ENCODE measurements around the gene LDLRAD3. TPM values are rescaled to one million over a fixed set of nuclear protein-coding genes. Genes with fewer than 3 reads are reported as not detected.

LDLRAD3 gene
- total RNA-seq, 1 donor from 2014 or later: 10.2 TPM

DNA sequence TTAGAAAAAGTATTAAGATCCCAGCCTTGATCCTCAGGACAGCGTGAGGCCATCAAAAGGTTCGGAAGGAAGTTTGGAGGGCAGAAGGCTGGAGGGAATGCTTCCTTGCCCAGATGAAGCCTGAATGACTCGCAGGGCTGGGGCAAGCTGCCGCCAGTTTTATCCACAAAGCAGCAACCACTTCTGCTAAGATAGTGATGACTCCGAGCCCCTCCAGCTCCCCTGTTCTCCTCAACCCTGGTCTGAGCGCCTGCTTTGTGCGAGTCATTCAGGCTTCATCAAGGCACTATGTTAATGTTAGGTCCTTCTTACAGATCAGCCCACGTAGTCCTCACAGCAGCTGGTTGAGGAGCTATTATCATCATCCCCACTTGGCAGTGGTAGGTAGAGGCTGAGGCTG is 186.5 kb downstream of the LDLRAD3 start:
- DNase-seq (ENCODE audit: low read depth): no peak
- no peaks in the 10 kb centered on the region for H3K36me3 ChIP-seq (ENCODE audit: control insufficient read depth, insufficient read depth, low read length)
- no peak overlapping the region for H3K4me3 ChIP-seq (ENCODE audit: low read depth, low read length)
- H3K27me3 ChIP-seq (ENCODE audit: control insufficient read depth, insufficient read depth, low read length): no peaks in the 10 kb centered on the region
- TF ChIP-seq, protein P1, sequence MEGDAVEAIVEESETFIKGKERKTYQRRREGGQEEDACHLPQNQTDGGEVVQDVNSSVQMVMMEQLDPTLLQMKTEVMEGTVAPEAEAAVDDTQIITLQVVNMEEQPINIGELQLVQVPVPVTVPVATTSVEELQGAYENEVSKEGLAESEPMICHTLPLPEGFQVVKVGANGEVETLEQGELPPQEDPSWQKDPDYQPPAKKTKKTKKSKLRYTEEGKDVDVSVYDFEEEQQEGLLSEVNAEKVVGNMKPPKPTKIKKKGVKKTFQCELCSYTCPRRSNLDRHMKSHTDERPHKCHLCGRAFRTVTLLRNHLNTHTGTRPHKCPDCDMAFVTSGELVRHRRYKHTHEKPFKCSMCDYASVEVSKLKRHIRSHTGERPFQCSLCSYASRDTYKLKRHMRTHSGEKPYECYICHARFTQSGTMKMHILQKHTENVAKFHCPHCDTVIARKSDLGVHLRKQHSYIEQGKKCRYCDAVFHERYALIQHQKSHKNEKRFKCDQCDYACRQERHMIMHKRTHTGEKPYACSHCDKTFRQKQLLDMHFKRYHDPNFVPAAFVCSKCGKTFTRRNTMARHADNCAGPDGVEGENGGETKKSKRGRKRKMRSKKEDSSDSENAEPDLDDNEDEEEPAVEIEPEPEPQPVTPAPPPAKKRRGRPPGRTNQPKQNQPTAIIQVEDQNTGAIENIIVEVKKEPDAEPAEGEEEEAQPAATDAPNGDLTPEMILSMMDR (IDR thresholded peaks at IDR 0.05; ENCODE audit: insufficient read depth, low read length, poor library complexity, severe bottlenecking): no peak

DNA sequence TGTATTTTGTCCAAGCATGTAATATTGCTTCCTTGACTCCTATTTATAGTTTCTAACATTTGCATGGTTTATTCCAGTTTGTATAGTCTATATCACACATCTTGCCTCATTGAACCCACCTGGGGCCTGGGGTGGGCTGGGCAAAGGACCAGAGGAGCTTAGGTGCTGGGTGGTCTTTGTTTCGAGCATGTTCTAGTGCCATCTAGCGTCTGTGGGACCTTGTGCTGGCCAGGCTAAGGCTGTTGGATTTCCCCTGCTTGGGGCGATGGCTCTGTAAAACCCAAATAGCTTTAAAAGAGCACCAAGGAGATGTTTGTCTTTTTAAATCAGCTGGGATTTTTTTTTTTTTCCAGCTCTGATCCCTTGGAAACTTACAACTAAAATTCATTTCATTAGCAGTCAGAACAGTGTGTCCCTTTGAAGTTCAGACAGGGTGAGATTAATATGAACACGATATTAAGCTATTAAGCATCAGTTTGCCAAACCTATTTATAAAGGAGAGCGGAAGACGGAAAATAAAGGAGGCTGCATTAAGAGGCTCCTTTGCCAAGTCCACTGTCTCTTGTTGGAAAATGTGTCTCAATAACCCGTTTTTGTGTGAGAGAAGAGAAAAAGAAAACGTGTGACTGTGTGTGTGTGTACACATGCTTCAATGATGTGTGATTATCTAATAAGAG is 188.0 kb downstream of the LDLRAD3 start:
- H3K4me3 ChIP-seq (ENCODE audit: low read depth, low read length): no peak overlapping the region
- TF ChIP-seq, protein P1 (IDR thresholded peaks at IDR 0.05; ENCODE audit: insufficient read depth, low read length, poor library complexity, severe bottlenecking): peak; percentile 88
- DNase-seq (ENCODE audit: low read depth): no peak

DNA sequence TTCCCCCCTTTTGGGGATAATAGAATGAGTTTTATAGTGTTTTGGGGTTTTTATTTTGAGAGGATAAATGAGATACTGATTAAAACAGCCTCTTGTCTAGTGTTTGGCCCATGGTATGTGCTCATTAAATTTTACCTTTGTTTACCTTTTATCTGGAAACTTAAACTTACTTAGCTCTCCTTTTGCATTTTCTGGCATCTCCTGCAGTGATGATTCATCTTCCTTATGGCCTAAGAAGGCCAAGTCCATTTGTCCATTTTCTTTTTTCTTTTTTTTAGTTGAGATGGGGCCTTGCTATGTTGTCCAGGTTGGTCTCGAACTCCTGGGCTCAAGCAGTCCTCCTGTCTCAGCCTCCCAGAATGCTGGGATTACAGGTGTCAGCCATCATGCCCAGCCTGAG is 189.1 kb downstream of the LDLRAD3 start:
- TF ChIP-seq, protein P1 (IDR thresholded peaks at IDR 0.05; ENCODE audit: insufficient read depth, low read length, poor library complexity, severe bottlenecking): no peak

More for the DNA sequence above, 188.0 kb downstream of the LDLRAD3 start:
- no peaks in the 10 kb centered on the region for H3K27me3 ChIP-seq (ENCODE audit: control insufficient read depth, insufficient read depth, low read length)
- no peaks in the 10 kb centered on the region for H3K36me3 ChIP-seq (ENCODE audit: control insufficient read depth, insufficient read depth, low read length)

DNA sequence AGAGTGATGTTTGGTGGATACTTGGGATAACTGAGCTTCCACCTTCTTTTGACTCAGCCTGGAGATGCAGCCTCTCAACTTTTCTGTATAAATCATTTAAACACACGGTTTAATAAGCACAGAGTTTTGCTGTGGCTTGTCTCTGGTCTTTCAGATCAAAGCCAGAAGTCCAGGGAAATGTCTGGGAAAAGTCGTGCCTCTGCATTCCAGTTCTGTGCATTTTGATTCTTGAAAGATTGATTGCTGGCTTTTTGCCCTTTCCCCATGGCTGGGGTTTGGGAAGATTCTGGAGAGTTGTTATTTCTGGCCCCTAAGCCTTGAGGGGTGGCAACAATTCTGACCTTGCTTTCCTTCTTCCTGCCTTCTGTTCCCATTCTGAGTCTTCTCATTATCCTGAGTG is 191.2 kb downstream of the LDLRAD3 start:
- DNase-seq (ENCODE audit: low read depth): no peak
- H3K27me3 ChIP-seq (ENCODE audit: control insufficient read depth, insufficient read depth, low read length): no peaks in the 10 kb centered on the region
- H3K36me3 ChIP-seq (ENCODE audit: control insufficient read depth, insufficient read depth, low read length): no peaks in the 10 kb centered on the region
- no peak overlapping the region for H3K4me3 ChIP-seq (ENCODE audit: low read depth, low read length)
- TF ChIP-seq, protein P1 (IDR thresholded peaks at IDR 0.05; ENCODE audit: insufficient read depth, low read length, poor library complexity, severe bottlenecking): no peak

More for the DNA sequence above, 189.1 kb downstream of the LDLRAD3 start:
- Histone ChIP-seq H3K36me3 (ENCODE audit: control insufficient read depth, insufficient read depth, low read length) (no peaks in the 10 kb centered on the region), H3K4me3 (ENCODE audit: low read depth, low read length) (no peak overlapping the region), H3K27me3 (ENCODE audit: control insufficient read depth, insufficient read depth, low read length) (no peaks in the 10 kb centered on the region)
- DNase-seq (ENCODE audit: low read depth): no peak

DNA sequence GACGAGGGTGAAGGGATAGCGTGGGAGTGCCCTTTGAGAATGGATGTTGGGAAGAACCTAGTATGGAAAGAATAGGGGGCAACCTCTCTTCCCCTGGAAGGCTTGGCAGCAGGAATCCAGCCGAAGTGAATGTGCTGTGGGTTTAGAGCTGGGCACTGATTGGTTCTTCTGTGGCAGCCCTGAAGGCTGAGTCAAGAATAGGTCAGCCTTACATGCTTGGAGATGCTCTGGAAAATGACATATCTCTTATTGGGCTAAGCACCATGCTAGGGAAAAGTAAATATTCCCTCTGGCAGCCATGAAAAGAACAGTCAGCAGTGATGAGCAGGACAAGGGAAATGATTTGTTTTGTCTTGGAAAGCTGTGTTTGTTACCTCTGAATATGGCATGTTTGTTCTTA is 195.9 kb downstream of the LDLRAD3 start:
- Histone ChIP-seq H3K36me3 (ENCODE audit: control insufficient read depth, insufficient read depth, low read length) (no peaks in the 10 kb centered on the region), H3K4me3 (ENCODE audit: low read depth, low read length) (no peak overlapping the region), H3K27me3 (ENCODE audit: control insufficient read depth, insufficient read depth, low read length) (no peaks in the 10 kb centered on the region)
- TF ChIP-seq, protein P1 (IDR thresholded peaks at IDR 0.05; ENCODE audit: insufficient read depth, low read length, poor library complexity, severe bottlenecking): no peak
- DNase-seq (ENCODE audit: low read depth): no peak

Measured in kidney epithelial cell (primary cell).